ENCODE measurements around the gene EGFL7. TPM values are rescaled to one million over a fixed set of nuclear protein-coding genes. Genes with fewer than 3 reads are reported as not detected.

The EGFL7 gene
- total RNA-seq, 1 donor = 2.1 TPM

GRCh38 chr9:136621019-136621733 is 41.5 kb upstream of the EGFL7 start:
- Histone ChIP-seq H3K9me3 (ENCODE audit: low read depth, low read length) (no peaks in the 10 kb centered on the region), H3K4me1 (ENCODE audit: insufficient read depth, low read length) (peaks cover 71% of the 10 kb centered on the region), H3K4me3 (ENCODE audit: low read length) (no peak overlapping the region), H3K27me3 (ENCODE audit: insufficient read depth, low read length) (no peaks in the 10 kb centered on the region)

DNA sequence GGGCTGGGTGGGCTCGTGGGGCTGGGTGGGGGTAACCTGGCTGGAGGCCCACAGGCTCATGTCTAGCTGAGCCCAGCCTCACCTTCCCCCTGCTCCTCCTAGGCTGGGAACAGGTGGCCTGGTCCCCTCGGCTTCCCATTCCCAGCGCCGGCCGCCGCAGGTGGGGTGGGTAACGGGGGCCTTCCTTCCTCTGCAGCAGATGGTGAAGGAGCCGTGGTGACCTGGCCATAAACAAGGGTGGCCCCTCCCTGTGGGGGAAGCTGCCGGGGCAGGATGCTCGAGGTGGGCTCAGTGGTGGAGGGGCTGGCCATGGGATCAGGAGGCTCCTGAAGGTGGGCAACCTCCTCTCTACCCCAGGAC is 41.0 kb upstream of the EGFL7 start:
- peaks cover 65% of the 10 kb centered on the region for H3K4me1 ChIP-seq (ENCODE audit: insufficient read depth, low read length)
- no peaks in the 10 kb centered on the region for H3K27me3 ChIP-seq (ENCODE audit: insufficient read depth, low read length)
- no peaks in the 10 kb centered on the region for H3K9me3 ChIP-seq (ENCODE audit: low read depth, low read length)
- H3K4me3 ChIP-seq (ENCODE audit: low read length) = no peak overlapping the region

DNA sequence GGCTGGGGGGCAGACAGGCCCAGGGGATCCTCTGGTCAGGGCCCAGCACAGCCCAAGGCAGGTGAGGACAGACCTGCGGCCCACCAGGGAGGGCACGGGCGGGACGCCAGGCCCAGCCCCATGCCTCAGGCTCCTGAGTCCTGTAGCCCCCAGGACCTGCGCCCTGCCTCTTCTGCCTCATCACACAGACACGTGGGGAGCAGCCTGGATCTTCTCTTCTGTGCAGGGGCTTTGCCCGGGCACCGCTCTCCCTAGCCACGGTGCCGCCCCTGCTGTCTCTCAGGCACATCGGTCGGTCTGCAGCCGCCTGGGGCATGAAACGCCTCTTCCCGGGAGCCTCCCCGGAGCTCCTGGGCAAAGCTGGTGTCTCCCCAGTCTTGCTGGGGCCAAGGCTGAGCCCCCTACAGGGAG is 40.2 kb upstream of the EGFL7 start:
- Histone ChIP-seq H3K4me3 (ENCODE audit: low read length) (no peak overlapping the region), H3K27me3 (ENCODE audit: insufficient read depth, low read length) (no peaks in the 10 kb centered on the region), H3K4me1 (ENCODE audit: insufficient read depth, low read length) (peaks cover 62% of the 10 kb centered on the region), H3K9me3 (ENCODE audit: low read depth, low read length) (no peaks in the 10 kb centered on the region)

GRCh38 chr9:136623016-136623841 is 39.5 kb upstream of the EGFL7 start:
- H3K9me3 ChIP-seq (ENCODE audit: low read depth, low read length) = no peaks in the 10 kb centered on the region
- no peak overlapping the region for H3K4me3 ChIP-seq (ENCODE audit: low read length)
- H3K4me1 ChIP-seq (ENCODE audit: insufficient read depth, low read length) = peaks cover 55% of the 10 kb centered on the region
- H3K27me3 ChIP-seq (ENCODE audit: insufficient read depth, low read length) = no peaks in the 10 kb centered on the region

DNA sequence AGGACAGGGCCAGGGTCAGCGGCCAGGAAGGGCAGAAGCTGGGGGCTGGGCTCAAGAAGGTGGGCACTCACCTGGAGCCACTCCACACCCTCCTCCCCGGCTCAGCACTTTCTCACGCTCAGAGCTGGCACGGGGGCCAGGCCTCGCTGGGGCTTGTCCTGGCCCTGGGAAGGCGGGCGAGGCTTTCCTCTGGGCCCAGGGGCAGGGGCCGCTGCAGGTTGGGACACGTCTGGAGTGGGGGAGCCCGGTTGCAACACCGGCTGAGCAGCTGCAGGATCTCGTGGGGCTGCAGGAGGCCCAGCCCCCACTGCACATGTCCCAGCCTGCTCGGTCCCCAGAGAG is 38.9 kb upstream of the EGFL7 start:
- H3K27me3 ChIP-seq (ENCODE audit: insufficient read depth, low read length) = no peaks in the 10 kb centered on the region
- H3K4me1 ChIP-seq (ENCODE audit: insufficient read depth, low read length) = peaks cover 49% of the 10 kb centered on the region
- no peaks in the 10 kb centered on the region for H3K9me3 ChIP-seq (ENCODE audit: low read depth, low read length)
- no peak overlapping the region for H3K4me3 ChIP-seq (ENCODE audit: low read length)

DNA sequence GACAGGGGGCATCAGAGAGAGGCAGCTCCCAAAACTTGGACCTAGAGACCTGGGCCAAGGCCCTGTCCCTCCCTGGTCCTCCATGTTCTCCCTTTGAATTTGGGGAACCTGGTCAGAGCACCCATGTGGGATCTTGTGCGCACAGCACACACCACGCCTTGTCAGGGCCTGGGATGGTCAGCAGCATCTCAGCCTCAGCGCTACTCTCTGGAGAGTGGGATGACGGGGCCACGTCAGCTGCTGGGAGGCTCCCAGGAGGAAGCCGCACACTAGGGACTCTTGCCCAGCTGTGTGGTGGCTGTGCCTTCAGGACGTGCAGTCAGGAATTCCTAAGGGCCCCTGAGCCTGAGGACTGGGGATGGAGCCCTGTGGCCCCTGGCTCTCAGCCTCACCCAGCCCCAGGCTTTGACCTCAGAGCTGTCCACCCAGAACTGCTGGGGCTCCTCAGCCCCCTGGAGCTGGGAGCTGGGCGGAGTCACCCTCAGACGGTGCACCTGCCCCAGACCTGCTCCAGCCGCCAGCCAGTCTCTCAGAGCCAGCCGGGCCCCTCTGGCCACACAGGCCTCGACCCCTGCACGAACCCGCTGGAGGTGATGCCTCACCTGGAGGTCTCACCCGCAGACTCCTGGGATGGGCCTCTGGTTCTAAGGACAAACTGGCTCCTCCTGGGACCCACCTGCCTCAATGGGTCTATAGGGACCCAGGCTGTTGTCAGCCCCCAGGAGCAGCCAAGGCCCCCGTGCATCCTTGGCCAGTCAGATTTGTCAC is 38.3 kb upstream of the EGFL7 start:
- H3K27me3 ChIP-seq (ENCODE audit: insufficient read depth, low read length) = no peaks in the 10 kb centered on the region
- peaks cover 44% of the 10 kb centered on the region for H3K4me1 ChIP-seq (ENCODE audit: insufficient read depth, low read length)
- H3K9me3 ChIP-seq (ENCODE audit: low read depth, low read length) = no peaks in the 10 kb centered on the region
- no peak overlapping the region for H3K4me3 ChIP-seq (ENCODE audit: low read length)

DNA sequence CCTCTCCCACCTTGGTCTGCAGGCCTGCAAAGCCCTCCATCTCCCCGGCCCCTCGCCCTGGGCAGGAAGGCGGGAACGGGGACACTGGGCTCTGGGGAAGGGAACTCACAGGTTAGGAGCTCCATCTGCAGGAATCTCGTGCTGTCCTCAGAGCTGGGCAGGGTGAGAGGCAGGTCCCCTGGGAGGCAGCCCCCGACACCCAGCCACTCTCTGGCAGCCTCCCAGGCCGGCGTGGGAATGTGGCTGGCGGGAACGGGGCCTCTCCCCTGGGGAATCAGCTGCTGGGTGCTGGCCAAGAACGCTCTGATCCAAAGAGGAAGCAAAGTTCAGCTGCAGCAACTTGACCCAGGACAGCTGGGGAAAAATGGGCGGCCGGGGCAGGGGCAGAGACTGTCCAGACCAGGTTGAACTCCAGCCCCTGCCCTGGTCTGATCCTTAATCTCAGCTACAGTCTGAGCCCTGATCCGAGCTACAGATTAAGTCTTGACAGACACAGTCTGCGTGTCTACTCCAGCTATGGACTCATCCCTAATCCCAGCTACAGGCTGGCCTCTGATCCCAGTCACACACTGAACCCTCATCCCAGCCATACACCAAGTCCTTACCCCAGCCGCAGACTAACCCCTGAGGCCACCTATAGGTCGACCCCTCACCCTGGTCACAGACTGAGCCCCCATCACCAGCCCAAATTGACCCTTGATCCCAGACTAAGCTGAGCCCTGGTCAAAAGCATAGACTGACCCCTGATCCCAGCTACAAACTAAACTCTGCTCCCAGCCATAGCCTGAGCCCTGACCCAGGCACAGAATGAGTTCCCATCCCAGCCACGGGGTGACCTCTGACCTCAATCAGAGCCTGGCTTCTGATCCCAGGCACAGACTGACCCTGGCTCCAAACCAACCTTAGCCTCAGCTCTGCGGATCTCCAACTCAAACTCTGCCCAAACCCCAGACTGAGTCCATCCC is 37.3 kb upstream of the EGFL7 start:
- H3K9me3 ChIP-seq (ENCODE audit: low read depth, low read length) = no peaks in the 10 kb centered on the region
- H3K27me3 ChIP-seq (ENCODE audit: insufficient read depth, low read length) = no peaks in the 10 kb centered on the region
- H3K4me1 ChIP-seq (ENCODE audit: insufficient read depth, low read length) = peaks cover 38% of the 10 kb centered on the region

DNA sequence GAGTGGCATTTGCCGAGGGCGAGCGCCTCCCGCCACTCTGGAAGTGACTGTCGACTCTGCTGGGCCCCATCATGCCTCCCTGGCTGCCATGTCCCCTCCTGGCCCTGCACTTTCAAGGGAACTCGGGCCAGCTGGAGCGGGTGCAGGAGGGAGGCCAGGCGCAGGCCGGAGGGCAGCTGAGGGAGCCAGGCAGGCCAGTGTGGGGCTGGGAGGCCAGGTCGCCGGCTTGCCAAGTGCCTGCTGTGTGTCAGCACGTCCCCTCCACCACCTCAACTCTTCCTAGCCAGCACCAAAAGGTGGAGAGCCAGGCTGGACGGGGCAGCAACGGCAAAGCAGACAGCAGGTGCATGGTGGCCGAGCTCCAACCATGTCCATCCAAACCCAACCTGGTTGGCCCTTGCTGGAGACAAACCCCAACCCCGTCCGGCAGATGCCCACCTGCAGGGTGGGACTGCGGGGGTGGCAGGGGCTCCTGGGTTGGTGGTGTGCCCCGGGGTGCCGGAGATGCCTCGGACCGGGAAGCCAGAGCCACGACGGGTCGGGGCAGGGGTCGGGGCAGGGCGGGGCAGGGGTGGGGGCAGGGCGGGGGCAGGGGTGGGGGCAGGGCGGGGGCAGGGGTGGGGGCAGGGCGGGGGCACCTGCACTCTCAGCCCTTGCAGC is 36.5 kb upstream of the EGFL7 start:
- no peaks in the 10 kb centered on the region for H3K9me3 ChIP-seq (ENCODE audit: low read depth, low read length)
- no peaks in the 10 kb centered on the region for H3K27me3 ChIP-seq (ENCODE audit: insufficient read depth, low read length)
- H3K4me3 ChIP-seq (ENCODE audit: low read length) = no peak overlapping the region
- H3K4me1 ChIP-seq (ENCODE audit: insufficient read depth, low read length) = peaks cover 34% of the 10 kb centered on the region

More for the DNA sequence above, 37.3 kb upstream of the EGFL7 start:
- H3K4me3 ChIP-seq (ENCODE audit: low read length) = no peak overlapping the region

DNA sequence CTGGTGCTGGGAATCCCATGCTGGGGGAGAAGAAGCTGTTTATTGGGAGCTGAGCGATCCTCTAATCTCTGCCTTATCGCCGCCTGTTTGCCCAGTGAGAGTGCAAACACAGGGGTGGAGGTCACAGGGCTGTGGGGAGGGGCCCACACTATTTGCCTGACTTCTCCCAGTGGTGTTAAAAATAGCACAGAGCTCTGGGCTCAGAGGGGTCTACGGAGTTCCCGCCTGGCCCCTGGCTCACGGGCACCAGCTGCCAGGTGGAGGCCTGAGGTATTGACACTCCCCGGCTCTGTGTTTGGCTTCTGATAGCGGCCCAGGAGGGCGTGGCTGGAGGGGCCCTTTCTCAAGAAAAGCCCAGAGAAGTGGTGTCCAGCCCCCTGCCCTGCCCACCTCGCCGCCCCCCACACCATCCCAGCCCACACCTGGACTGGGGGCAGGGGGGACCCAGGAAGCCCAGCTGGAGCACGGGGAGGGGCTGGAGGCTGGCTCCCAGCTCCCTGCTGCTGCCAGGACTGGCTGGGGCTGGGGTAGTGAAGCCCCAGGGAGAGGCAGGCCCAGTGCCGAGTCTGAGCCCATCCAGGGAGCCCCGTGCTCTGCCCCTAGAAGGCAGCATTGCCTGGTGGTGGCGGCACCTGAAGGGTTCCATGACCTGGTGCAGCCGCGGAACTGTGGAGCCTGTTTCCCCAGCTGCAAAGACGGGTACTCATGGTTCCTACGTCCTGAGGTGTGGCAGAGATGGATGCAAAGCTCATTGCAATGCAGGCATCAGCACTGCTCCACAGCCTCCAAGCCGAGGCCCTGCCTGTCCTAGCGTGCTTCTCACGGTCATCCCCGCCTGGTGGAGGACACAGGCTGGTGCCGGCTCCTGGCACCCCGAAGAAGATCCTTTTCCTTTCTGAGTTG is 35.7 kb upstream of the EGFL7 start:
- peaks cover 30% of the 10 kb centered on the region for H3K4me1 ChIP-seq (ENCODE audit: insufficient read depth, low read length)
- no peak overlapping the region for H3K4me3 ChIP-seq (ENCODE audit: low read length)
- no peaks in the 10 kb centered on the region for H3K27me3 ChIP-seq (ENCODE audit: insufficient read depth, low read length)
- no peaks in the 10 kb centered on the region for H3K9me3 ChIP-seq (ENCODE audit: low read depth, low read length)

- Histone ChIP-seq H3K4me3 (ENCODE audit: low read length) (no peak overlapping the region), H3K9me3 (ENCODE audit: low read depth, low read length) (no peaks in the 10 kb centered on the region), H3K27me3 (ENCODE audit: insufficient read depth, low read length) (no peaks in the 10 kb centered on the region), H3K4me1 (ENCODE audit: insufficient read depth, low read length) (peaks cover 30% of the 10 kb centered on the region)
These were observed 35.0 kb upstream of the EGFL7 start for GRCh38 chr9:136627703-136628102.

- Histone ChIP-seq H3K4me3 (ENCODE audit: low read length) (no peak overlapping the region), H3K27me3 (ENCODE audit: insufficient read depth, low read length) (no peaks in the 10 kb centered on the region), H3K9me3 (ENCODE audit: low read depth, low read length) (no peaks in the 10 kb centered on the region), H3K4me1 (ENCODE audit: insufficient read depth, low read length) (peaks cover 30% of the 10 kb centered on the region)
These were observed 34.4 kb upstream of the EGFL7 start for GRCh38 chr9:136628268-136628667.

GRCh38 chr9:136629001-136629878 is 33.5 kb upstream of the EGFL7 start:
- H3K27me3 ChIP-seq (ENCODE audit: insufficient read depth, low read length) = no peaks in the 10 kb centered on the region
- peaks cover 25% of the 10 kb centered on the region for H3K4me1 ChIP-seq (ENCODE audit: insufficient read depth, low read length)
- H3K9me3 ChIP-seq (ENCODE audit: low read depth, low read length) = no peaks in the 10 kb centered on the region
- no peak overlapping the region for H3K4me3 ChIP-seq (ENCODE audit: low read length)
